HG03095 (cell line): ENCODE data around the gene SMARCA4.
"Not testable (repeated sequence)": the region's sequence is repeated elsewhere in the genome, so short reads cannot be mapped to it uniquely, and the experiment has no call there.

Experiments
- ATAC-seq: cut with Tn5 transposase; IDR thresholded peaks from one replicate; pipeline ENCODE4 v1.9.1; 2021; ENCODE audit warnings: moderate library complexity; ENCODE audit not compliant: unreplicated experiment

Gene SMARCA4

GRCh38 chr19:11061952-11062351 is 101.1 kb downstream of the SMARCA4 start:
- no peak for ATAC-seq

- ATAC-seq = no peak
These were observed 102.6 kb downstream of the SMARCA4 start for GRCh38 chr19:11063434-11063833.

- no peak for ATAC-seq
These were observed 104.0 kb downstream of the SMARCA4 start for GRCh38 chr19:11064831-11065303.

- no peak for ATAC-seq
These were observed 105.5 kb downstream of the SMARCA4 start for GRCh38 chr19:11066326-11066725.

GRCh38 chr19:11067356-11068113 is 106.7 kb downstream of the SMARCA4 start:
- ATAC-seq = no peak

- ATAC-seq = no peak
These were observed 108.7 kb downstream of the SMARCA4 start for GRCh38 chr19:11069561-11069960.

- ATAC-seq = no peak
These were observed 109.3 kb downstream of the SMARCA4 start for GRCh38 chr19:11070123-11070522.

GRCh38 chr19:11073568-11073967 is 112.7 kb downstream of the SMARCA4 start:
- ATAC-seq = no peak

GRCh38 chr19:11076792-11077191 is 116.0 kb downstream of the SMARCA4 start:
- ATAC-seq = not testable (repeated sequence)

GRCh38 chr19:11078893-11079292 is 118.1 kb downstream of the SMARCA4 start:
- ATAC-seq = no peak

- no peak for ATAC-seq
These were observed 119.2 kb downstream of the SMARCA4 start for GRCh38 chr19:11079999-11080398.

- no peak for ATAC-seq
These were observed 127.2 kb downstream of the SMARCA4 start for GRCh38 chr19:11087870-11088505.

- ATAC-seq = no peak
These were observed 127.8 kb downstream of the SMARCA4 start for GRCh38 chr19:11088506-11089253.

GRCh38 chr19:11089254-11090013 is 128.6 kb downstream of the SMARCA4 start, which contains the start of gene LDLR:
Gene LDLR (plus strand): TSS chr19:11089463. CDS start chr19:11089549, 86 bp downstream.
- peak; percentile 28 for ATAC-seq

- not testable (repeated sequence) for ATAC-seq
These were observed 129.1 kb downstream of the SMARCA4 start for GRCh38 chr19:11090014-11090263.

- peak; percentile 70 for ATAC-seq
These were observed 129.6 kb downstream of the SMARCA4 start for GRCh38 chr19:11090264-11090996.

GRCh38 chr19:11090997-11091702 is 130.3 kb downstream of the SMARCA4 start:
- ATAC-seq = no peak

- ATAC-seq = no peak
These were observed 130.9 kb downstream of the SMARCA4 start for GRCh38 chr19:11091703-11092153.

- no peak for ATAC-seq
These were observed 131.3 kb downstream of the SMARCA4 start for GRCh38 chr19:11092181-11092538.
